LNCaP clone FGC (cell line): ENCODE measurements around the gene CPE.

ENCODE experiments used
- DNase-seq: peaks from one replicate; pipeline ENCODE4 v3.0.0-alpha.2; 2011; ENCODE audit warnings: low read depth
- H3K4me3 ChIP-seq: 2 replicates; pipeline ENCODE4 v1.5.1; 2011; ENCODE audit warnings: mild to moderate bottlenecking, low read depth, low read length, control low read depth
- CTCF ChIP-seq: IDR thresholded peaks from 2 replicates; pipeline ENCODE4 v1.5.1; 2012; ENCODE audit warnings: mild to moderate bottlenecking; ENCODE audit not compliant: control insufficient read depth, insufficient read depth; ENCODE audit errors: extremely low read depth

The CPE gene

GRCh38 chr4:165515201-165515600 lies 136.4 kb downstream of the CPE start:
- DNase-seq, result no peak
- TF ChIP-seq CTCF, result no peak
- H3K4me3 ChIP-seq, result no peak overlapping the region

- no peak overlapping the region for H3K4me3 ChIP-seq
- no peak for TF ChIP-seq CTCF
- DNase-seq, result no peak
Measured at GRCh38 chr4:165516281-165516833, 137.5 kb downstream of the CPE start.

GRCh38 chr4:165517216-165517615 lies 138.4 kb downstream of the CPE start:
- no peak for DNase-seq
- no peak for TF ChIP-seq CTCF
- no peak overlapping the region for H3K4me3 ChIP-seq

GRCh38 chr4:165518024-165518616 lies 139.3 kb downstream of the CPE start:
- DNase-seq, result no peak
- H3K4me3 ChIP-seq, result no peak overlapping the region
- TF ChIP-seq CTCF, result no peak

GRCh38 chr4:165518686-165519085 lies 139.9 kb downstream of the CPE start:
- DNase-seq, result no peak
- no peak for TF ChIP-seq CTCF
- no peak overlapping the region for H3K4me3 ChIP-seq

GRCh38 chr4:165519591-165519990 lies 140.8 kb downstream of the CPE start:
- DNase-seq, result no peak
- TF ChIP-seq CTCF, result no peak
- H3K4me3 ChIP-seq, result no peak overlapping the region

DNA sequence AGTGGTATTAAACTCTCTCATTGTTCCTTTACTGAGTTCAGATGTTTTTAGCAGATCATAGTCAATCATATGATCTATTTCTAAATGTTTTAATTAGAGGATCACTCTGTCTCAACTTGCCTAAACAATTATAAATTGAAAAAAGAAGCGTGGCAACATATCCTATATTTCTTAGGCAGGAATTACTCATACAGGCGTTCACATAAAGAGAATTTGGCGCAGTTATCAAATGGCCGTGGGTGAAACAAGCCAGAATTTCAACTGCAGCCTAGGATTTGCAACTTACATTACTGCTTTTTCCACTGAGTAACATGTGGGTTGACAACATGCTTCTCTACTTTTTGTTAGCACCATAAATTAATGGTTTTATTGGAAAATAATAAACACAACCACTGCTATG lies 141.3 kb downstream of the CPE start:
- no peak for TF ChIP-seq CTCF
- no peak overlapping the region for H3K4me3 ChIP-seq
- no peak for DNase-seq
